GM21786 (cell line): ENCODE data around the gene TPO.

Source experiments
- ATAC-seq: cut with Tn5 transposase; IDR thresholded peaks from one replicate; pipeline ENCODE4 v1.9.1; 2021; ENCODE audit not compliant: unreplicated experiment

Gene TPO

DNA sequence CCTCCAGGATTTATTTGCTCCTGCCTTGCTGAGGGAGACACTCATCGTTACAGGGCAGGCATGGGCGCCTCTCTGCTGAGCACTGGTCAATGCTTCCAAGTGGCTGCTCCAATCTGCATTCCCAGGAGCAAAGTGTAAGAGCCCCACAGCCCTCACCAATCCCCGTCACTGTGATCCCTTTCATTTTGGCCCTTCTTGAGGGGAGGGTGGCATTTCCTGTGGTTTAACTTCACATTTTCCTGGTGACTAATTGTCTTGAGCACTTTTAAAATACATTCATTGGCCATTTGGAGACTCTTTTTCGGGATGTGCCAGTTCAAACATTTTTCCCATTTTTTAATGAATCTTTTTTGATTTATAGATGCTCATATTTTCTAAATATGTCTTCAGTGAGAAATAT is 33.0 kb downstream of the TPO start:
- ATAC-seq, result no peak

DNA sequence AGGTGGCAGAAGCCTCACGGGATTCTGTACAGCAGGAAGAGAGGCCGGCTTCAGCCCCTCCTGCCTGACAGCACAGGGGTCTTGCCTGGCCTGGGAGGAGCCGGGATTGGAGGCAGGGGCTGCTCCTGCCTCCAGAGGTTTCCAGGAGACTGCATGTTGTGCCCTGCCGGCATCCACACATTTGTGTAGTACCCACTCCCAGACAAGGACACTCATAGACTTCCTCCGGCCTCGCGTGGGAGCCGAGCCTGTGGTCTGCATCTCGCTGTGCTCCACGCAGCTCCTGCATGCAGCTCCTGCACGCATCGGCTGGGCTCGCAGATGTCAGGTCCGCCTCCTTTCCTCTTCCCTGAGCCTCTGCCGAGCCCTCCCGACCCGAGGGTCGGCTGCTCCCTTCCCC is 34.7 kb downstream of the TPO start:
- ATAC-seq, result no peak

DNA sequence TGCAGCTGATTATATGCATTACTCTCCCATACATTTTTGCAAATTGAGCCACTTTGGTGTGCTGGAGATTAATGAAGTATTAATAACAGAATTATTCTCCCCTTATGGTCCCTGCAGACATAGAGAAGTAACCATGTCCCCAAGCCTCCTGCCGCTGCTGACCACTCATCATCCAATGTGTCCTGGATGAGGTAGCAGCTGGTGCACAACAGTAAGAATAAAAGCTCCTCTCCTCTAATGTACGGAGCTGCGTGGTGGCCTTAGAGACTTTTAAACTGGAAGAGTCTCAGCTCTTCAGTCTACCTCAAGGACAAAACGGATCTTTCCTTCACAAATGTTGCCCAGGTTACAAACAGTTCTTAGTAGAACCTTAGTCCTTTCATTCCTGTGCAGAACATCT is 37.7 kb downstream of the TPO start:
- no peak for ATAC-seq

DNA sequence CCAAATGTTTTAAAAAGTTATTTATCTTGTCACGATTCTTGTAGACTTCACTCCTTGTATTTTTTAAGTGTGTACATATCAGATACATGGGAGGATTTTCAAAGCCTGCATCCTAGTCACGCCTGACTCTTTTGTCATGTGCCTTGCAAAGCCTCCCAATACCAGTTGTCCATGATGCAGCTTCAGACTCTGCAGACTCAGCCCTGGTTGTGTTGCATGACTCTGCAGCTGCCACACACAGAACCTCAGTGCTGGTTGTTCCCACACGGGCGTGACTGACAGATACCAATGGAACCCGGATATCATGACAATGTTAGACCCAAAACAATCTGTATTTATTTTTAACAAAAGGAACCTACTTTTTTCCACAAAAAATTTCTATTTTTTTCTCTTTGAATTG is 38.2 kb downstream of the TPO start:
- ATAC-seq, result no peak

DNA sequence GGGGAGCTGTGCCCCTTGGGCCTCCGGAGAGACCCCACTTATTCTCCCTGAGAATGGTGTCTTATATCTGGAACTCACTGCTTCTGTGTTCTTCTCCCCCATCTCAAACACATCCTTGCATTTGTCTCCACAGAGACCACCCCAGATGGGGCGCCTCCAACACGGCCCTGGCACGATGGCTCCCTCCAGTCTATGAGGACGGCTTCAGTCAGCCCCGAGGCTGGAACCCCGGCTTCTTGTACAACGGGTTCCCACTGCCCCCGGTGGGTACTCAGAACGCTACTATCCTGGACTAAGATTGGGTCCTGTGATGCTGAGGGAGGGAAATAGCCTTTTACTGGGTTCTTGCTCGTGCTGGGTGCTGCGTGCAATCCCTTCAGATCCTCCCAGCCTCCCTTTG is 40.3 kb downstream of the TPO start:
- no peak for ATAC-seq

DNA sequence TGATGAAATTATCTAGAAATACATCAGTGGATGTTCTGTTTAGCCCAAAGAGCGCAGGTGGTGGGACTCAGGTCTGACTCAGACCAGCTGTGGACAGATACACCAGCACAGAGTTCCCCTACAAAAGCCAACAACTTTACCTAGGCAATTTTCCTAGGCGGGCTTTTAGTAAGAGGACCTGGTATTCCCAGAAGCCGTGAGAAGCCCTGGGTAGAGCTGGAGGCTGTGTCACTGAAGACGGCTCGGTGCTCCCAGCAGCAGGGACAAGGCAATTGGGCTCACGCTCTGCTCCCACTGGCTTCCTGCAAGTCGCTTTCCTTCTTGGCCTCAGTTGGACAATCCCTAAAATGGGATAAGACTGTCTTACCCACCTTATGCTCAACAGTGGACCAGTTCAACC is 41.1 kb downstream of the TPO start:
- ATAC-seq, result no peak

- no peak for ATAC-seq
These were observed 42.2 kb downstream of the TPO start for GRCh38 chr2:1455466-1455865.

GRCh38 chr2:1458432-1458831 is 45.2 kb downstream of the TPO start:
- ATAC-seq, result no peak

DNA sequence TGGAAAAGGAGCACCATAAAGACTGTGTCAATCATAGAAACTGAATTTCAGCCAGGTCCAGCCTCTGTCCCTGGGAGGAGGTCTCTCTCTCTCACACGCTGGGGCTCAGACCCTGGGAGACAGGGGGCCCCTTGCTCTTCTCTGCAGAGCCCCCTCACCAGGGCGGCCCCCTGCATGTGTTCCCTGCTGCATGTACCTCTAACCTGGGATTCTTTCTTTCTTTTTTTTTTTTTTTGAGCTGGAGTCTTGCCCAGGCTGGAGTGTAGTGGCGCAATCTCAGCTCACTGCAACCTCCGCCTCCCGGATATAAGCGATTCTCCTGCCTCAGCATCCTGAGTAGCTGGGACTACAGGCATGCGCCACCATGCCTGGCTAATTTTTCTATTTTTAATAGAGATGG is 46.5 kb downstream of the TPO start:
- no peak for ATAC-seq

GRCh38 chr2:1460851-1461418 is 47.7 kb downstream of the TPO start:
- ATAC-seq, result no peak

- no peak for ATAC-seq
These were observed 48.5 kb downstream of the TPO start for GRCh38 chr2:1461507-1462390.

- ATAC-seq, result no peak
These were observed 49.7 kb downstream of the TPO start for GRCh38 chr2:1462994-1463393.

DNA sequence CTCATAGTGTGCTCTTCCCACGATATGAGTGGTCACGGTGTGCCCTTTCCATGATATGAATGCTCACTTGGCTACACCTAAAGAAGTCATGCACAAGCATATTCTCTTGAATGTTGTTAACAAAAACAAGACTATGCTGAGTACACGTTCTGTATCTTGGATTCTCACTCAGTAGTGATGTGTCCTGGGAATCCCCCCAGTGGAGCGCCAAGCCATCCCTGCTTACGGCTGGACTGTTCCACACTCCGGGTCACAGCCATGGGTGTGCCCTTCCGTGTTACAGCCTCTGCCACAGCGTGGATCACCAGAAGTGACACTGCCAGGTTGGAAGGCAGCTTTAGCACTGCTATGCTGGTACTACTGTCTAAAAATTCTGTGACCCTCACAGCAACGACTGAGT is 59.1 kb downstream of the TPO start:
- no peak for ATAC-seq

- ATAC-seq, result no peak
These were observed 63.4 kb downstream of the TPO start for GRCh38 chr2:1476617-1477195.

DNA sequence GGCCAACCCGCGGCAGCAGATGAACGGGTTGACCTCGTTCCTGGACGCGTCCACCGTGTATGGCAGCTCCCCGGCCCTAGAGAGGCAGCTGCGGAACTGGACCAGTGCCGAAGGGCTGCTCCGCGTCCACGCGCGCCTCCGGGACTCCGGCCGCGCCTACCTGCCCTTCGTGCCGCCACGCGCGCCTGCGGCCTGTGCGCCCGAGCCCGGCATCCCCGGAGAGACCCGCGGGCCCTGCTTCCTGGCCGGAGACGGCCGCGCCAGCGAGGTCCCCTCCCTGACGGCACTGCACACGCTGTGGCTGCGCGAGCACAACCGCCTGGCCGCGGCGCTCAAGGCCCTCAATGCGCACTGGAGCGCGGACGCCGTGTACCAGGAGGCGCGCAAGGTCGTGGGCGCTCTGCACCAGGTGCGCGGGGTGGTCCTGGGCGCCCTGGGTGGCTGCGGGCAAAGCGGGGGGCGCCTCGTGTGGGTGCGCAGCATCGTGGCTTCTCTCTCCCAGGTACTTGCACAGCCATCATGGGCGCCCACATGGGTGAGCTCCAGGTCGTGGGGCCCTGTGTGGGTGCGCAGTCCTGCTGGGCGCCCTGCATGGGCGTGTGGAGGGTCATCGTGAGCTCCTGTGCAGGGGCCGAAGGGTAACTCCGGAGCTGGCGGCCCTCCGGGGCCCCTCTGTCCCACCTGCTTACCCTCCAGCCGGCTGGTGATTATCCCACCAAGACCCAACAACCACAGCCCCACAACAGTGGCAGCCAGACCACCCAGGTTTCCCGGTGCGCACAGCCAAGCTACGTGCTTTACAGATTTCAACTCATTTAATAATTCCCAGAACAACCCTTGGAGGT is 64.2 kb downstream of the TPO start:
- no peak for ATAC-seq

- no peak for ATAC-seq
These were observed 65.3 kb downstream of the TPO start for GRCh38 chr2:1478311-1479305.

GRCh38 chr2:1479346-1479745 is 66.1 kb downstream of the TPO start:
- no peak for ATAC-seq

DNA sequence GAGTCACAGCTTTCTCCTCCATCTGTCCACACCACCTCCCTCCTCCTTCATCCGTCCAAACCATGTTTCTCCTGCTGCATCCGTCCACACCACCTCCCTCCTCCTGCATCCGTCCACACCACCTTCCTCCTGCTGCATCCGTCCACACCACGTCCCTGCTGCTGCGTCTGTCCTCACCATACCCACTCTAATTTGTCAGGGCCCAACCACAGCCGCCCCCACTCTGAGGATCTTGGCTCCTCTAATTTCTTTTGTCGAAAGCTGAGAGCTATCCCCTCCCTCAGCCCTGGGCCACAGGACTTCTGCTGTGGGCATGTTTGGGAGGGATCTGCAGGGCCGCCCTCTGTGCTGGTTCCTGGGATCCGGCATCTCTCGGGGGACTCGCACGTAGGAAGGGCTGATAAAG is 67.4 kb downstream of the TPO start:
- ATAC-seq, result no peak

DNA sequence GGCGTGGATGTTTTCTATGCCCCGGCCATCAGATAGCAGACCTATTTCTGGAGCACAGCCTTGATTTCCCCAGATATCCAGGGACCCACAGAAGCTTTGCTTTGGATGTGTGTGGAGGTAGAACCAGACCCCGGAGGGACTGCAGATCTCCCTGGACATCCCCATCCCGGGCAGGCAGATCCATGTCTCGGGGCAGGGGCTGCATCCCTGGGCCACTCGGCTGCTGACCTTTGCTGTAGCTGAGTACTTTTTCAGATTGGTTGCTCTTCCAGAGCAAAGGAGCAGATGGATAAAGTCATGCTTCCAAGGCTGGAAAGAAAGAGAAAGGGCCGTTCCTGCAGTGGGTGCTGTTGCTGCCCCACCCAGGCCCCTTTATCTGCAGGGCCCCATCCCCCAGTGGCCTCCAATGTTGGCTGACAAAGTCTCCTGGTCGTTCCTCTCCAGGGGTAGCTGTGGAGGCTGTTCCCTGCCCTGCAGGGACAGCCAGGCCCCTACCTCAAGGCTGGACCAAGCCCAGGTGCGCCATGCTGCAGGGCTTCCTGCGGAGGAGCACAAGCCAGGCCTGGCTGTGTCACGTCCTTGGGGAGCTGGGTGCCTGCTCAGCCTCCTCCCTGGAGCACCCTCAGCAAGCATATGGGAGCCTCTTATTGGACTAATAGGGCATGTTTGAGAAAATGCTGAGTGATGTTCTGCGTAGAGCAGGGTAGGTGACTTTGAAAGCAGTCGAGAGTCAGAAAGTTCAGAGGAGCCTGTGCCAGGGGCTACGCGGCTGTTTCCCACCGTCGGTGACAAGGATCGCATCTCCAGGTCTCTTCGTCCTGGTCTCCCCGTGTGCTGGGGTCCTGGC is 68.4 kb downstream of the TPO start:
- no peak for ATAC-seq
